Vagina (tissue), 2 donors: Measurements from ENCODE around the gene CKLF. TPM values are rescaled to one million over a fixed set of nuclear protein-coding genes. Genes with fewer than 3 reads are reported as not detected.

ENCODE experiments used
- DNase-seq, 2 donors: peaks; one replicate each; pipeline ENCODE4 v3.0.0-alpha.2; 2017; ENCODE audit errors: extremely low spot score in 2 of 2
- H3K27ac ChIP-seq: fragments of 200-600 bp; sonication (generic); one replicate; pipeline ENCODE4 v1.5.1; 2019
- H3K27me3 ChIP-seq: fragments of 200-600 bp; sonication (generic); one replicate; pipeline ENCODE4 v1.5.1; 2019
- H3K36me3 ChIP-seq, 2 donors: fragments of 200-600 bp; sonication (generic); one replicate each; pipeline ENCODE4 v1.5.1; 2017 to 2019
- H3K4me1 ChIP-seq: fragments of 200-600 bp; sonication (generic); one replicate; pipeline ENCODE4 v1.5.1; 2019
- H3K4me3 ChIP-seq, 2 donors: fragments of 200-600 bp; sonication (generic); 1 replicate in 1 of 2; 2 replicates in 1 of 2; pipeline ENCODE4 v1.5.1; 2016 to 2019
- H3K9me3 ChIP-seq: fragments of 200-600 bp; sonication (generic); one replicate; pipeline ENCODE4 v1.5.1; 2019
- CTCF ChIP-seq, 3 experiments: fragments of 450-650 bp in 2 of 3; fragments of 200-600 bp in 1 of 3; sonication (generic) in 1 of 3; IDR thresholded peaks; one replicate each; pipeline ENCODE4 v1.5.1; 2017 to 2019; ENCODE audit warnings: antibody characterized with exemption in 3 of 3, mild to moderate bottlenecking in 2 of 3, moderate library complexity in 2 of 3
- POLR2A ChIP-seq, 2 donors: fragments of 450-650 bp; IDR thresholded peaks; one replicate each; pipeline ENCODE4 v1.6.1; 2017; ENCODE audit warnings: antibody characterized with exemption in 2 of 2, mild to moderate bottlenecking in 2 of 2, moderate library complexity in 2 of 2
- POLR2AphosphoS5 ChIP-seq, 2 donors: sonication (generic); formaldehyde crosslinking; IDR thresholded peaks; one replicate each; pipeline ENCODE4 v1.9.0; 2017; ENCODE audit warnings: antibody characterized with exemption in 2 of 2, mild to moderate bottlenecking in 2 of 2, low read depth in 1 of 2; ENCODE audit not compliant: insufficient read depth in 1 of 2
- intact Hi-C: fragments of 100-400 bp; cut with DNase I; formaldehyde crosslinking; loops from one replicate; pipeline ENCODE4 v1.15.1; 2023
- total RNA-seq: library from RNA; depleted of rRNA; stranded (reverse); fragments of >200 nt; gene quantifications from one replicate; pipeline ENCODE4 v1.2.3, GENCODE V29; 2016

The CKLF gene
- 52.3 TPM for total RNA-seq

- intact Hi-C loops, result loop anchor here (10.0 kb wide), 1 partner anchor 48 kb away; no protein-coding TSS in a partner anchor
- peak in 1 of 2 donors; percentile 91 for DNase-seq
- H3K4me3 ChIP-seq, result peak within 1 kb of the TSS; percentile 58 to 64
- TF ChIP-seq POLR2AphosphoS5 (IDR thresholded peaks at IDR 0.05; ENCODE audit: insufficient read depth in 1 of 2, low read depth in 1 of 2) (peak; percentile 97 to 98), CTCF (IDR thresholded peaks at IDR 0.05) (no peak), POLR2A (IDR thresholded peaks at IDR 0.05) (peak in 1 of 2 donors; percentile 71)
- H3K27me3 ChIP-seq, result no peaks in the 10 kb centered on the region
- H3K9me3 ChIP-seq, result no peaks in the 10 kb centered on the region
- peak within 1 kb of the TSS; percentile 89 for H3K27ac ChIP-seq
- H3K36me3 ChIP-seq, result no peaks in the 10 kb centered on the region
- H3K4me1 ChIP-seq, result peaks cover 60% of the 10 kb centered on the region
Observed at GRCh38 chr16:66552286-66553177, at the start of gene CKLF. Gene CKLF, plus strand, starts transcription at chr16:66552576. Its CDS starts 140 bp downstream, at chr16:66552716.

- no peak for DNase-seq
- intact Hi-C loops, result loop anchor here (10.0 kb wide), 1 partner anchor 52 kb away; the partner anchor contains the start of genes CKLF and TK2
- no peaks in the 10 kb centered on the region for H3K27me3 ChIP-seq
- H3K9me3 ChIP-seq, result no peaks in the 10 kb centered on the region
- peak overlapping the region; percentile 69 for H3K27ac ChIP-seq
- no peak overlapping the region for H3K4me3 ChIP-seq
- peaks cover 25% of the 10 kb centered on the region for H3K4me1 ChIP-seq
- TF ChIP-seq POLR2A (IDR thresholded peaks at IDR 0.05) (no peak), POLR2AphosphoS5 (IDR thresholded peaks at IDR 0.05; ENCODE audit: insufficient read depth in 1 of 2, low read depth in 1 of 2) (no peak), CTCF (IDR thresholded peaks at IDR 0.05) (no peak)
- H3K36me3 ChIP-seq, result no peaks in the 10 kb centered on the region
Observed at GRCh38 chr16:66503030-66503429, 49.3 kb upstream of the CKLF start.

- no peak for DNase-seq
- H3K9me3 ChIP-seq, result no peaks in the 10 kb centered on the region
- no peak for TF ChIP-seq POLR2AphosphoS5 (IDR thresholded peaks at IDR 0.05; ENCODE audit: insufficient read depth in 1 of 2, low read depth in 1 of 2)
- TF ChIP-seq POLR2A (IDR thresholded peaks at IDR 0.05), result no peak
- no peak for TF ChIP-seq CTCF (IDR thresholded peaks at IDR 0.05)
- peak overlapping the region; percentile 69 for H3K27ac ChIP-seq
- intact Hi-C loops, result loop anchor here (10.0 kb wide), 1 partner anchor 51 kb away; the partner anchor contains the start of genes CKLF and TK2
- H3K4me1 ChIP-seq, result peaks cover 31% of the 10 kb centered on the region
- H3K27me3 ChIP-seq, result no peaks in the 10 kb centered on the region
- no peaks in the 10 kb centered on the region for H3K36me3 ChIP-seq
- no peak overlapping the region for H3K4me3 ChIP-seq
Observed at GRCh38 chr16:66503612-66504011, 48.8 kb upstream of the CKLF start.

GRCh38 chr16:66507731-66508239 is 44.6 kb upstream of the CKLF start:
- H3K27ac ChIP-seq, result no peak overlapping the region
- no peaks in the 10 kb centered on the region for H3K27me3 ChIP-seq
- DNase-seq, result no peak
- H3K4me3 ChIP-seq, result no peak overlapping the region
- H3K9me3 ChIP-seq, result no peaks in the 10 kb centered on the region
- intact Hi-C loops, result loop anchor here (10.0 kb wide), 1 partner anchor 47 kb away; the partner anchor contains the start of genes CKLF and TK2
- TF ChIP-seq POLR2A (IDR thresholded peaks at IDR 0.05), result no peak
- no peak for TF ChIP-seq POLR2AphosphoS5 (IDR thresholded peaks at IDR 0.05; ENCODE audit: insufficient read depth in 1 of 2, low read depth in 1 of 2)
- no peak for TF ChIP-seq CTCF (IDR thresholded peaks at IDR 0.05)
- no peaks in the 10 kb centered on the region for H3K36me3 ChIP-seq
- H3K4me1 ChIP-seq, result peaks cover 53% of the 10 kb centered on the region
